Peyer's patch (tissue), 4 donors: Measurements from ENCODE around the gene NT5C1A. TPM values are rescaled to one million over a fixed set of nuclear protein-coding genes. Genes with fewer than 3 reads are reported as not detected.

Experiments
- DNase-seq, 3 donors: peaks; one replicate each; pipeline ENCODE4 v3.0.0-alpha.2; 2017 to 2019
- H3K27ac ChIP-seq, 4 donors: fragments of 200-600 bp; sonication (generic); one replicate each; pipeline ENCODE4 v1.5.1; 2016 to 2019
- H3K27me3 ChIP-seq, 2 donors: fragments of 200-600 bp; sonication (generic); one replicate each; pipeline ENCODE4 v1.5.1; 2019
- H3K36me3 ChIP-seq, 3 donors: fragments of 200-600 bp; sonication (generic); one replicate each; pipeline ENCODE4 v1.5.1; 2016 to 2019
- H3K4me1 ChIP-seq, 4 donors: fragments of 200-600 bp; sonication (generic); one replicate each; pipeline ENCODE4 v1.5.1; 2016 to 2019
- H3K4me3 ChIP-seq, 4 donors: fragments of 200-600 bp; sonication (generic); 1 replicate in 3 of 4; 2 replicates in 1 of 4; pipeline ENCODE4 v1.5.1; 2016 to 2019; ENCODE audit warnings: mild to moderate bottlenecking in 1 of 4
- H3K9me3 ChIP-seq, 4 donors: fragments of 200-600 bp; sonication (generic); one replicate each; pipeline ENCODE4 v1.5.1; 2016 to 2019; ENCODE audit warnings: mild to moderate bottlenecking in 1 of 4
- CTCF ChIP-seq, 6 experiments: fragments of 450-650 bp in 4 of 6; fragments of 200-600 bp in 2 of 6; sonication (generic) in 1 of 6; IDR thresholded peaks; one replicate each; pipeline ENCODE4 v1.5.1; 2017 to 2019; ENCODE audit warnings: antibody characterized with exemption in 6 of 6, mild to moderate bottlenecking in 3 of 6, moderate library complexity in 1 of 6
- POLR2A ChIP-seq, 2 donors: fragments of 450-650 bp; IDR thresholded peaks; one replicate each; pipeline ENCODE4 v1.5.1; 2017; ENCODE audit warnings: antibody characterized with exemption in 2 of 2, mild to moderate bottlenecking in 2 of 2, moderate library complexity in 2 of 2
- total RNA-seq, 4 donors: library from RNA; depleted of rRNA; stranded (reverse); fragments of >200 nt; gene quantifications; one replicate each; pipeline ENCODE4 v1.1.0, GENCODE V29; 2016

The NT5C1A gene
- total RNA-seq, 4 donors from 2014 or later: not detected

GRCh38 chr1:39700348-39700747, 28.4 kb upstream of the NT5C1A start:
- Histone ChIP-seq H3K9me3 (no peaks in the 10 kb centered on the region), H3K36me3 (no peaks in the 10 kb centered on the region), H3K27ac (no peak overlapping the region), H3K27me3 (no peaks in the 10 kb centered on the region), H3K4me3 (no peak overlapping the region), H3K4me1 (no peaks in the 10 kb centered on the region)
- DNase-seq: no peak
- TF ChIP-seq CTCF (IDR thresholded peaks at IDR 0.05) (no peak), POLR2A (IDR thresholded peaks at IDR 0.05) (no peak)

GRCh38 chr1:39699419-39699818, 27.5 kb upstream of the NT5C1A start:
- TF ChIP-seq CTCF (IDR thresholded peaks at IDR 0.05): peak in 1 of 6 experiments; percentile 52
- no peak for TF ChIP-seq POLR2A (IDR thresholded peaks at IDR 0.05)
- no peaks in the 10 kb centered on the region for H3K27me3 ChIP-seq
- no peaks in the 10 kb centered on the region for H3K36me3 ChIP-seq
- no peak overlapping the region for H3K27ac ChIP-seq
- no peaks in the 10 kb centered on the region for H3K9me3 ChIP-seq
- H3K4me3 ChIP-seq: no peak overlapping the region
- H3K4me1 ChIP-seq: no peaks in the 10 kb centered on the region
- DNase-seq: no peak

- no peaks in the 10 kb centered on the region for H3K4me1 ChIP-seq
- no peak overlapping the region for H3K4me3 ChIP-seq
- no peak for TF ChIP-seq CTCF (IDR thresholded peaks at IDR 0.05)
- no peak for TF ChIP-seq POLR2A (IDR thresholded peaks at IDR 0.05)
Measured at GRCh38 chr1:39698568-39698967, 26.7 kb upstream of the NT5C1A start.

GRCh38 chr1:39696448-39696847, 24.5 kb upstream of the NT5C1A start:
- Histone ChIP-seq H3K9me3 (no peaks in the 10 kb centered on the region), H3K4me1 (peaks cover 0 to 10% (median 6%) of the 10 kb centered on the region in 4 donors), H3K4me3 (no peak overlapping the region), H3K27me3 (peaks cover 0 to 8% of the 10 kb centered on the region in 2 donors), H3K27ac (no peak overlapping the region), H3K36me3 (no peaks in the 10 kb centered on the region)
- DNase-seq: no peak
- TF ChIP-seq POLR2A (IDR thresholded peaks at IDR 0.05): no peak
- no peak for TF ChIP-seq CTCF (IDR thresholded peaks at IDR 0.05)

More at GRCh38 chr1:39698568-39698967, 26.7 kb upstream of the NT5C1A start:
- DNase-seq: no peak
- Histone ChIP-seq H3K36me3 (no peaks in the 10 kb centered on the region), H3K27ac (no peak overlapping the region), H3K27me3 (no peaks in the 10 kb centered on the region), H3K9me3 (no peaks in the 10 kb centered on the region)

GRCh38 chr1:39695016-39695415, 23.1 kb upstream of the NT5C1A start:
- Histone ChIP-seq H3K36me3 (no peaks in the 10 kb centered on the region), H3K4me1 (peaks cover 0 to 18% (median 13%) of the 10 kb centered on the region in 4 donors), H3K27ac (no peak overlapping the region), H3K9me3 (no peaks in the 10 kb centered on the region), H3K27me3 (peaks cover 0 to 17% of the 10 kb centered on the region in 2 donors), H3K4me3 (no peak overlapping the region)
- no peak for DNase-seq
- no peak for TF ChIP-seq CTCF (IDR thresholded peaks at IDR 0.05)

GRCh38 chr1:39694026-39694425, 22.1 kb upstream of the NT5C1A start:
- Histone ChIP-seq H3K27me3 (peaks cover 0 to 17% of the 10 kb centered on the region in 2 donors), H3K4me3 (no peak overlapping the region), H3K27ac (no peak overlapping the region), H3K36me3 (no peaks in the 10 kb centered on the region), H3K9me3 (no peaks in the 10 kb centered on the region), H3K4me1 (peaks cover 0 to 18% (median 13%) of the 10 kb centered on the region in 4 donors)
- no peak for DNase-seq
- no peak for TF ChIP-seq CTCF (IDR thresholded peaks at IDR 0.05)
- no peak for TF ChIP-seq POLR2A (IDR thresholded peaks at IDR 0.05)
